EH (cell line): Measurements from ENCODE around the gene LITAFD.
"Not testable (repeated sequence)": the region's sequence is repeated elsewhere in the genome, so short reads cannot be mapped to it uniquely, and the experiment has no call there.

Source experiments
- DNase-seq: peaks from one replicate; pipeline ENCODE4 v3.0.0-alpha.2; 2015; ENCODE audit warnings: low read depth

Gene LITAFD

GRCh38 chr16:8894736-8895334, 12.7 kb downstream of the LITAFD start:
- DNase-seq, result no peak

GRCh38 chr16:8898660-8899318, 16.6 kb downstream of the LITAFD start:
- no peak for DNase-seq

- DNase-seq, result no peak
These were observed 17.7 kb downstream of the LITAFD start for GRCh38 chr16:8899709-8900317.

GRCh38 chr16:8900343-8900742, 18.2 kb downstream of the LITAFD start:
- no peak for DNase-seq

GRCh38 chr16:8901320-8901861, 19.2 kb downstream of the LITAFD start:
- no peak for DNase-seq

- no peak for DNase-seq
These were observed 20.9 kb downstream of the LITAFD start for GRCh38 chr16:8903004-8903403.

- DNase-seq, result no peak
These were observed 21.9 kb downstream of the LITAFD start for GRCh38 chr16:8904018-8904430.

GRCh38 chr16:8905168-8905762, 23.1 kb downstream of the LITAFD start:
- peak; percentile 44 for DNase-seq

GRCh38 chr16:8905795-8906591, 23.8 kb downstream of the LITAFD start:
- no peak for DNase-seq

- no peak for DNase-seq
These were observed 24.9 kb downstream of the LITAFD start for GRCh38 chr16:8907096-8907495.

- DNase-seq, result no peak
These were observed 26.8 kb downstream of the LITAFD start for GRCh38 chr16:8908810-8909468.

- no peak for DNase-seq
These were observed 28.7 kb downstream of the LITAFD start for GRCh38 chr16:8910811-8911210.

- no peak for DNase-seq
These were observed 30.6 kb downstream of the LITAFD start for GRCh38 chr16:8912793-8913192.

GRCh38 chr16:8914098-8914497, 31.9 kb downstream of the LITAFD start:
- DNase-seq, result no peak

- DNase-seq, result no peak
These were observed 33.7 kb downstream of the LITAFD start for GRCh38 chr16:8915722-8916301.

GRCh38 chr16:8916541-8917225, 34.5 kb downstream of the LITAFD start:
- DNase-seq, result no peak

- DNase-seq, result not testable (repeated sequence)
These were observed 35.2 kb downstream of the LITAFD start for GRCh38 chr16:8917336-8917735.

- no peak for DNase-seq
These were observed 37.2 kb downstream of the LITAFD start for GRCh38 chr16:8919089-8919933.

- DNase-seq, result no peak
These were observed 37.8 kb downstream of the LITAFD start for GRCh38 chr16:8919934-8920462.
